Right renal cortex interstitium (tissue), 3 donors: Measurements from ENCODE around the gene MED29. TPM values are rescaled to one million over a fixed set of nuclear protein-coding genes. Genes with fewer than 3 reads are reported as not detected.

Source experiments
- DNase-seq, 3 donors: peaks; one replicate each; pipeline ENCODE4 v3.0.0-alpha.2; 2013; ENCODE audit warnings: low read depth in 3 of 3, low spot score in 2 of 3
- polyA plus RNA-seq, 3 donors: library from polyadenylated mRNA; unstranded; fragments of 120-200 nt; gene quantifications; one replicate each; pipeline ENCODE4 v1.2.1, GENCODE V29; 2013; ENCODE audit not compliant: insufficient read length in 3 of 3

MED29 gene
- polyA plus RNA-seq, 3 donors: 38.8 to 41.8 (median 39.4) TPM

GRCh38 chr19:39410017-39410830, 19.0 kb downstream of the MED29 start:
- DNase-seq: no peak

GRCh38 chr19:39410831-39411080, 19.6 kb downstream of the MED29 start:
- DNase-seq: no peak

- DNase-seq: no peak
Measured at GRCh38 chr19:39411081-39411831, 20.1 kb downstream of the MED29 start.

GRCh38 chr19:39411832-39412099, 20.6 kb downstream of the MED29 start:
- peak in 2 of 3 donors; percentile 83 to 85 for DNase-seq

GRCh38 chr19:39412100-39412866, 21.1 kb downstream of the MED29 start, which contains the start of gene PLEKHG2:
Gene PLEKHG2 (plus strand): TSS chr19:39412669. CDS start chr19:39414087, 1,418 bp downstream.
- peak; percentile 98 to 99 (median 98) for DNase-seq

- no peak for DNase-seq
Measured at GRCh38 chr19:39412867-39413271, 21.7 kb downstream of the MED29 start.

- DNase-seq: no peak
Measured at GRCh38 chr19:39413272-39413910, 22.2 kb downstream of the MED29 start.

- DNase-seq: no peak
Measured at GRCh38 chr19:39413911-39414608, 22.9 kb downstream of the MED29 start.

GRCh38 chr19:39415111-39416046, 24.2 kb downstream of the MED29 start:
- no peak for DNase-seq

- no peak for DNase-seq
Measured at GRCh38 chr19:39416152-39417120, 25.3 kb downstream of the MED29 start.

- no peak for DNase-seq
Measured at GRCh38 chr19:39417463-39418181, 26.4 kb downstream of the MED29 start.

- DNase-seq: no peak
Measured at GRCh38 chr19:39419003-39419402, 27.8 kb downstream of the MED29 start.

- DNase-seq: no peak
Measured at GRCh38 chr19:39420769-39421168, 29.6 kb downstream of the MED29 start.

GRCh38 chr19:39422020-39422419, 30.8 kb downstream of the MED29 start:
- DNase-seq: no peak

- DNase-seq: no peak
Measured at GRCh38 chr19:39423258-39424086, 32.3 kb downstream of the MED29 start.

- no peak for DNase-seq
Measured at GRCh38 chr19:39424934-39425333, 33.8 kb downstream of the MED29 start.

- no peak for DNase-seq
Measured at GRCh38 chr19:39425744-39426143, 34.6 kb downstream of the MED29 start.
